ENCODE results near the gene SPAG16.

DNA sequence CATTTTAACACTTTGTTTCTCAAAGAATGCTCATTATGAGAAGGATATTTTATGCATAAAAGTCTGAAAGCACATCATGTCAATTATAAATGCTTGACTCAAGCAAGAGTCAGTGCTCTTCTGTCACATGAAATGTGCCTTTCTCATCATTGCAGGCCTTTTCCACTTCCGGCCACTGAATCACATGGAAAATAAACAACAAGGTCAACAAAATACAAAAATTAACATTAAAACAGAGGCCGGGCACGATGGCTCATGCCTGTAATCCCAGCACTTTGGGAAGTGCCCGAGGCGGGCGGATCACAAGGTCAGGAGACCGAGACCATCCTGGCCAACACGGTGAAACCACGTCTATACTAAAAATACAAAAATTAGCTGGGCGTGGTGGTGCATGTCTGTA, 480.6 kb downstream of the SPAG16 start:
- TF ChIP-seq, protein P1, sequence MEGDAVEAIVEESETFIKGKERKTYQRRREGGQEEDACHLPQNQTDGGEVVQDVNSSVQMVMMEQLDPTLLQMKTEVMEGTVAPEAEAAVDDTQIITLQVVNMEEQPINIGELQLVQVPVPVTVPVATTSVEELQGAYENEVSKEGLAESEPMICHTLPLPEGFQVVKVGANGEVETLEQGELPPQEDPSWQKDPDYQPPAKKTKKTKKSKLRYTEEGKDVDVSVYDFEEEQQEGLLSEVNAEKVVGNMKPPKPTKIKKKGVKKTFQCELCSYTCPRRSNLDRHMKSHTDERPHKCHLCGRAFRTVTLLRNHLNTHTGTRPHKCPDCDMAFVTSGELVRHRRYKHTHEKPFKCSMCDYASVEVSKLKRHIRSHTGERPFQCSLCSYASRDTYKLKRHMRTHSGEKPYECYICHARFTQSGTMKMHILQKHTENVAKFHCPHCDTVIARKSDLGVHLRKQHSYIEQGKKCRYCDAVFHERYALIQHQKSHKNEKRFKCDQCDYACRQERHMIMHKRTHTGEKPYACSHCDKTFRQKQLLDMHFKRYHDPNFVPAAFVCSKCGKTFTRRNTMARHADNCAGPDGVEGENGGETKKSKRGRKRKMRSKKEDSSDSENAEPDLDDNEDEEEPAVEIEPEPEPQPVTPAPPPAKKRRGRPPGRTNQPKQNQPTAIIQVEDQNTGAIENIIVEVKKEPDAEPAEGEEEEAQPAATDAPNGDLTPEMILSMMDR (IDR thresholded peaks at IDR 0.05): no peak
- no peak for TF ChIP-seq POLR2A (IDR thresholded peaks at IDR 0.05)
